Transverse colon (tissue), 4 donors: ENCODE measurements around the gene PLEK2. TPM values are rescaled to one million over a fixed set of nuclear protein-coding genes. Genes with fewer than 3 reads are reported as not detected.

Source experiments
- DNase-seq: peaks from one replicate; pipeline ENCODE4 v3.0.0-alpha.2; 2019
- H3K27ac ChIP-seq, 4 donors: fragments of 200-600 bp; sonication (generic); 2 replicates each; pipeline ENCODE4 v1.5.1; 2016 to 2018; ENCODE audit warnings: inconsistent platforms in 4 of 4
- H3K27me3 ChIP-seq: fragments of 200-600 bp; sonication (generic); 2 replicates; pipeline ENCODE4 v1.5.1; 2017; ENCODE audit warnings: inconsistent platforms
- H3K36me3 ChIP-seq, 4 donors: fragments of 200-600 bp; sonication (generic); 2 replicates each; pipeline ENCODE4 v1.5.1; 2017 to 2019; ENCODE audit warnings: inconsistent platforms in 4 of 4
- H3K4me1 ChIP-seq, 4 donors: fragments of 200-600 bp; sonication (generic); 2 replicates each; pipeline ENCODE4 v1.5.1; 2017 to 2020; ENCODE audit warnings: inconsistent platforms in 4 of 4
- H3K4me3 ChIP-seq, 4 donors: fragments of 200-600 bp; sonication (generic); 1 replicate in 1 of 4; 2 replicates in 3 of 4; pipeline versions ENCODE4 v1.5.1 to v1.6.1; 2017 to 2019; ENCODE audit warnings: inconsistent platforms in 4 of 4
- H3K9me3 ChIP-seq, 2 donors: fragments of 200-600 bp; sonication (generic); 2 replicates each; pipeline ENCODE4 v1.5.1; 2017 to 2019; ENCODE audit warnings: inconsistent platforms in 2 of 2
- CTCF ChIP-seq, 5 experiments: fragments of 200-600 bp in 3 of 5; fragments of 450-650 bp in 2 of 5; sonication (generic) in 3 of 5; IDR thresholded peaks; 1 replicate in 2 of 5; 2 replicates in 3 of 5; pipeline ENCODE4 v1.5.1; 2016 to 2017; ENCODE audit warnings: antibody characterized with exemption in 5 of 5, inconsistent platforms in 3 of 5, mild to moderate bottlenecking in 2 of 5, moderate library complexity in 1 of 5
- EP300 ChIP-seq: sonication (generic); formaldehyde crosslinking; IDR thresholded peaks from one replicate; pipeline ENCODE4 v1.6.1; 2017; ENCODE audit warnings: antibody characterized with exemption, low read depth
- POLR2A ChIP-seq: fragments of 450-650 bp; IDR thresholded peaks from one replicate; pipeline ENCODE4 v1.6.1; 2016; ENCODE audit warnings: antibody characterized with exemption, mild to moderate bottlenecking, moderate library complexity
- POLR2AphosphoS5 ChIP-seq, 3 donors: sonication (generic); formaldehyde crosslinking; IDR thresholded peaks; one replicate each; pipeline ENCODE4 v1.6.1; 2016; ENCODE audit warnings: antibody characterized with exemption in 3 of 3
- WGBS, 2 donors: methylation state at CpG; one replicate each; pipeline ENCODE4 v1.1.5; 2018; ENCODE audit warnings: low coverage in 1 of 2; 5-methylcytosine and 5-hydroxymethylcytosine counted together
- in situ Hi-C, 4 donors: fragments of 200-750 bp; cut with MboI; loops; one replicate each; pipeline versions ENCODE4 v1.15.0 to v1.15.1; 2017; ENCODE audit warnings: low sequenced_read_pairs in 3 of 4, low pct_ligation_motif_present in 1 of 4, low pct_unique_long_range_greater_than_20kb in 1 of 4
- intact Hi-C: fragments of 100-400 bp; cut with DNase I; formaldehyde crosslinking; loops from one replicate; pipeline ENCODE4 v1.15.1; 2023; ENCODE audit warnings: low total_unique reads
- total RNA-seq, 4 donors: library from RNA; depleted of rRNA; stranded (reverse); fragments of >200 nt; gene quantifications; one replicate each; pipeline ENCODE4 v1.1.0, GENCODE V29; 2016

The PLEK2 gene
- total RNA-seq, 4 donors from 2014 or later: 5.2 to 61.1 (median 28.9) TPM

- peak overlapping the region in 3 of 4 donors; percentile 8 to 26 (median 17) for H3K27ac ChIP-seq
- no peak for TF ChIP-seq CTCF (IDR thresholded peaks at IDR 0.05)
- TF ChIP-seq POLR2AphosphoS5 (IDR thresholded peaks at IDR 0.05): no peak
- TF ChIP-seq POLR2A: no peak
- TF ChIP-seq EP300: no peak
- in situ Hi-C loops (loop anchor here in 2 of 4 donors (25.0 kb wide), 2 partner anchors 116 to 266 kb away; partner anchors contain the start of gene RDH12 (in 1 of the 2)), intact Hi-C loops (no loop called here)
- H3K9me3 ChIP-seq: no peaks in the 10 kb centered on the region
- 37 to 61% methylated on average over 2 to 6 of the region's 8 CpGs for WGBS, 2 donors
- no peak for DNase-seq
- H3K4me1 ChIP-seq: peaks cover 0 to 38% (median 5%) of the 10 kb centered on the region in 4 donors
- no peak overlapping the region for H3K4me3 ChIP-seq
- H3K36me3 ChIP-seq: no peaks in the 10 kb centered on the region
- H3K27me3 ChIP-seq: no peaks in the 10 kb centered on the region
Observed at GRCh38 chr14:67446371-67447032, 34.5 kb upstream of the PLEK2 start.

GRCh38 chr14:67444395-67444794 is 32.4 kb upstream of the PLEK2 start:
- in situ Hi-C loops (loop anchor here in 2 of 4 donors (25.0 kb wide), 2 partner anchors 118 to 268 kb away; partner anchors contain the start of gene RDH12 (in 1 of the 2)), intact Hi-C loops (no loop called here)
- H3K4me1 ChIP-seq: peaks cover 0 to 49% (median 8%) of the 10 kb centered on the region in 4 donors
- DNase-seq: no peak
- 93% methylated on average over 3 of the region's 3 CpGs; no CpG with 5 or more reads in 1 of the 2 donors for WGBS, 2 donors
- TF ChIP-seq POLR2AphosphoS5 (IDR thresholded peaks at IDR 0.05): no peak
- no peak for TF ChIP-seq EP300
- TF ChIP-seq POLR2A: no peak
- TF ChIP-seq CTCF (IDR thresholded peaks at IDR 0.05): no peak
- H3K36me3 ChIP-seq: no peaks in the 10 kb centered on the region
- no peaks in the 10 kb centered on the region for H3K27me3 ChIP-seq
- no peaks in the 10 kb centered on the region for H3K9me3 ChIP-seq
- no peak overlapping the region for H3K4me3 ChIP-seq
- H3K27ac ChIP-seq: no peak overlapping the region

- intact Hi-C loops (no loop called here), in situ Hi-C loops (loop anchor here in 2 of 4 donors (25.0 kb wide), 2 partner anchors 120 to 270 kb away; partner anchors contain the start of gene RDH12 (in 1 of the 2))
- H3K27me3 ChIP-seq: no peaks in the 10 kb centered on the region
- no peak overlapping the region for H3K4me3 ChIP-seq
- TF ChIP-seq POLR2AphosphoS5 (IDR thresholded peaks at IDR 0.05) (no peak), EP300 (no peak), CTCF (IDR thresholded peaks at IDR 0.05) (no peak), POLR2A (no peak)
- no peak for DNase-seq
- H3K36me3 ChIP-seq: no peaks in the 10 kb centered on the region
- H3K27ac ChIP-seq: peak overlapping the region in 2 of 4 donors; percentile 28 to 82
- peaks cover 0 to 38% (median 8%) of the 10 kb centered on the region in 4 donors for H3K4me1 ChIP-seq
- H3K9me3 ChIP-seq: no peaks in the 10 kb centered on the region
- WGBS, 2 donors: 68 to 69% methylated on average over 5 to 8 of the region's 8 CpGs
Observed at GRCh38 chr14:67442139-67442906, 30.4 kb upstream of the PLEK2 start.

GRCh38 chr14:67441672-67442071 is 29.7 kb upstream of the PLEK2 start:
- H3K27ac ChIP-seq: peak overlapping the region in 1 of 4 donors; percentile 82
- intact Hi-C loops (no loop called here), in situ Hi-C loops (loop anchor here in 2 of 4 donors (25.0 kb wide), 2 partner anchors 121 to 271 kb away; partner anchors contain the start of gene RDH12 (in 1 of the 2))
- TF ChIP-seq POLR2A: no peak
- no peak for TF ChIP-seq EP300
- no peak for TF ChIP-seq CTCF (IDR thresholded peaks at IDR 0.05)
- TF ChIP-seq POLR2AphosphoS5 (IDR thresholded peaks at IDR 0.05): no peak
- H3K27me3 ChIP-seq: no peaks in the 10 kb centered on the region
- H3K4me3 ChIP-seq: no peak overlapping the region
- WGBS, 2 donors: 89 to 96% methylated on average over 6 to 8 of the region's 8 CpGs
- DNase-seq: no peak
- no peaks in the 10 kb centered on the region for H3K36me3 ChIP-seq
- H3K9me3 ChIP-seq: no peaks in the 10 kb centered on the region
- H3K4me1 ChIP-seq: peaks cover 0 to 31% (median 4%) of the 10 kb centered on the region in 4 donors
